Activated T-cell treated with anti-CD3 and anti-CD28 coated beads, Interleukin-2, amount 50 U/mL, for 24 hours (primary cell): ENCODE measurements around the gene SGF29.
"Not testable (repeated sequence)": the region's sequence is repeated elsewhere in the genome, so short reads cannot be mapped to it uniquely, and the experiment has no call there.

ENCODE experiments used
- DNase-seq: peaks from one replicate; pipeline ENCODE4 v3.0.0-alpha.2; 2020
- H3K27ac Mint-ChIP-seq: 2 replicates; pipeline ENCODE4 v1.8.0; 2020; ENCODE audit warnings: mild to moderate bottlenecking, mixed read lengths
- H3K27me3 Mint-ChIP-seq: 2 replicates; pipeline ENCODE4 v1.8.0; 2020; ENCODE audit warnings: mixed read lengths
- H3K36me3 Mint-ChIP-seq: 2 replicates; pipeline ENCODE4 v1.8.0; 2020; ENCODE audit warnings: low read depth, mixed read lengths
- H3K4me1 Mint-ChIP-seq: 2 replicates; pipeline ENCODE4 v1.8.0; 2020; ENCODE audit warnings: low read depth, mixed read lengths
- H3K4me3 Mint-ChIP-seq: 2 replicates; pipeline ENCODE4 v1.8.0; 2020; ENCODE audit warnings: mild to moderate bottlenecking, moderate library complexity, mixed read lengths
- H3K9me3 Mint-ChIP-seq: 2 replicates; pipeline ENCODE4 v1.8.0; 2020; ENCODE audit warnings: mixed read lengths

SGF29 gene

DNA sequence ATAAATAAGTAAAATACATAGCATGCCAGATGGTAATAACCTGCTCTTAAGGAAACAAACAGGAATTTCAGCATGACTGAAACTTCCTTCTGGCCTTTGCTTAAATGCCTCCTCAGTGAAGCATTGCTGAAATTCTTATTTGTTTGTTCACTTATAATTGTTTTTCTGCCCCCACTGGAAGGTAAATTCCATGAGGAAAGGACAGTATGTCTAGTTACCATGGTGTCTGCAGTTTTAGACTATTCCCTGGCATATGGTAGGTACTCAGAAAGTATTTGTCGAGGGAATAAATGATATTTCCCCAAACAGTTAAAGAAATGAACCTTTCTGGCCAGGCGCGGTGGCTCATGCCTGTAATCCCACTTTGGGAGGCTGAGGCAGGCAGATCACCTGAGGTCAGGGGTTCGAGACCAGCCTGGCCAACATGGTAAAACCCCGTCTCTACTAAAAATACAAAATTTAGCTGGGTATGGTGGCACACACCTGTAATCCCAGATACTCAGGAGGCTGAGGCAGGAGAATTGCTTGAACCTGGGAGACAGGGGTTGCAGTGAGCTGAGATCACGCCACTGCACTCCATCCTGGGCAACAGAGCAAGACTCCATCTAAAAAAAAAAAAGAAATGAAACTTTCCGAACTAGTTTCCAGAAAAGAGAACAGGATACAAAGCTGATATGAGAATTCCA lies 26.5 kb upstream of the SGF29 start:
- H3K4me3 Mint-ChIP-seq, H3K27ac Mint-ChIP-seq, H3K9me3 Mint-ChIP-seq, H3K4me1 Mint-ChIP-seq, H3K36me3 Mint-ChIP-seq, H3K27me3 Mint-ChIP-seq, DNase-seq: not testable (repeated sequence)

DNA sequence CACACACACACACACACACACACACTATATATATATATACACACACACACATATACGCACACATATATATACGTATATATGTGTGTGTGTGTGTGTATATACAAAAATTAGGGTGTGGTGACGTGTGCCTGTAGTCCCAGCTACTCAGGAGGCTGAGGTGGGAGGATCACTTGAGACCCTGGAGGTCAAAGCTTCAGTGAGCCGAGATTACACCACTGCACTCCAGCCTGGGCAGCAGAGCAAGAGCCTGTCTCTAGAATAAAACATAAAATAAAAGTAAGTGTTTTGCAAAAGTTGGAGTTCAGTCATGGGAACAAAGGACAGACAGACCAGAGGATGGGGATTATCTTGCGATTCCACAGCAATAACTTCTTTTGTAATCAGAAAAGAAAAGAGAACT lies 25.7 kb upstream of the SGF29 start:
- Mint-ChIP-seq H3K9me3 (no peaks in the 10 kb centered on the region), H3K36me3 (no peaks in the 10 kb centered on the region), H3K4me1 (peaks cover 8% of the 10 kb centered on the region), H3K27ac (no peak overlapping the region), H3K27me3 (no peaks in the 10 kb centered on the region), H3K4me3 (no peak overlapping the region)
- no peak for DNase-seq

DNA sequence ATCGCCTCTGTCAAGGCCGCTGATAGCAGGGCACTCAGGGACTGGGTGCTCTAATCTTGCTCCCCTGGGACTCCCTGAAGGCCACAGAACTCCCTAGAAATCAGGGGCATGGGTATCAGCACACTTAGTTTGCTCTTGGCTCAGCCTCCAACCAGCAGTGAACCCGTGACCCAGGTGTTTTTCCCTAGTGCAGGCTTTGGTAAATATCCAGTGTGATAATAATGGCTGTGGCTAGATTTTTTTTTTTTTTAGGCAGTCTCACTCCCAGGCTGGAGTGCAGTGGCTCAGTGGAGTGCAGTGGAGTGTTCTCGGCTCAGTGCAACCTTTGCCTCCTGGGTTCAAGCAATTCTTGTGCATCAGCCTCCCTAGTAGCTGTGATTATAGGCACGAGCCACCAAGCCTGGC lies 25.3 kb upstream of the SGF29 start:
- H3K9me3 Mint-ChIP-seq, result no peaks in the 10 kb centered on the region
- no peaks in the 10 kb centered on the region for H3K27me3 Mint-ChIP-seq
- H3K4me1 Mint-ChIP-seq, result peaks cover 9% of the 10 kb centered on the region
- H3K27ac Mint-ChIP-seq, result no peak overlapping the region
- no peak overlapping the region for H3K4me3 Mint-ChIP-seq
- DNase-seq, result no peak
- H3K36me3 Mint-ChIP-seq, result no peaks in the 10 kb centered on the region

DNA sequence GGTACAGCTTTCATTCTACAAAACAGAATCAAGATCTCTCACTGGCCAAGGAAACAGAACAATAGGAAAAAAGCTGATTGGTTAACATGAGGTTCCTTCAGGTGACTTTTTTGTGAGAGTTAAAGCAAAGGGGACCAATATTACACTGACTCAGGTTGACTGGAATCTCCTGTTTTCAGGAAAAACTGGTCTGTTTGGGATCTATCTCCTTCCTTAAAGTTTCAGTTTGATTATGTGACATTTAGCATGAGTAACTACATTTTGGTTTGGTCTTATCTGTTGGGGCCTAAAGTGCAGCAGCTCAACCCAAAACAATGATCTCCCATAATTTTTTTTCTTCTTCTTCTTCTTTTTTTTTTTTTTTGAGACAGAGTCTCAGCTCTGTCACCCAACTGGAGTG lies 24.6 kb upstream of the SGF29 start:
- Mint-ChIP-seq H3K27ac (no peak overlapping the region), H3K36me3 (no peaks in the 10 kb centered on the region)
- no peak for DNase-seq

DNA sequence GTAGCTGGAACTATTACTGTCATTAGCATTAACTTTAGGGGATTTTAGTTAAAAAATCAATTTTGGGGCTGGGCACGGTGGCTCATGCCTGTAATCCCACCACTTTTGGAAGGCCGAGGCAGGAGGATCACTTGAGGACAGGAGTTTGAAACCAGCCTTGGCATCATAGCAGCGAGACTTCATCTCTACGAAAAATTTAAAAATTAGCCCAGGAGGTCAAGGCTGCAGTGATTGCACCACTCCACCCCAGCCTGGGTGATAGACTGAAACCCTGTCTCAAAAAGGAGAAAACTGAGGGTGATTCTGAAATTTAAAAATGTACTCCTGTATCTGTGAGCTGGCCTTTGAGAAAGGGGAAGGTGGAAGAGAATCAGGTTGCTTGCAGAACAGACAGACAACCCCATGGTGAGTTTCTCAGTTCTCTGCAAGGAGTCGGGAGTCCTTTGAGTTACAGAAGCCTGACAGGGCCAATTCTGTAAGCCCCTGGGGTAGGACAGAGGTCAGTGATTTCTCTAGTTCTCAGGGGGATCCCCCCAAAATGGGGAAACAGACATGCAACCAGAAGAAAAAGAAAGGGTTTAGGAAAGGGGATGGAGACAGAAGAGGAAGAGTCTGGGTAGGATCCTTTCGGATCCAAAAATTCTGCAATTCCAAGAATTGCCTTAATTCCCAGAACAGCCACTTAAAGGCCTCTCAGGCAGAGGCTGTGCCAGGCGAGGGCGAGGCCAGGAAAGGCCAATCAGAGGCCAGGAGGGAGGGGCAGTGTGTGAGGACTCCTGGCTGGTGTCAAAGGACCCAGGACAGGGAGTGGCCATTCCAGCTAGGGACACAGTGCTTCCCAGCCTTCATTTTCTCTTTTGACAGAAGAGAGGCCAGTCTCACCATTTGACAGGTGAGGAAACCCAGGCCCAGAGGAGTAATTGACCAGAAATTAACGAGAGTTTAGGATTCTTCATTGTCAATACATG lies 21.7 kb upstream of the SGF29 start:
- DNase-seq, result no peak
- no peaks in the 10 kb centered on the region for H3K27me3 Mint-ChIP-seq
- no peaks in the 10 kb centered on the region for H3K36me3 Mint-ChIP-seq
- no peak overlapping the region for H3K27ac Mint-ChIP-seq
- no peak overlapping the region for H3K4me3 Mint-ChIP-seq
- no peaks in the 10 kb centered on the region for H3K9me3 Mint-ChIP-seq
- H3K4me1 Mint-ChIP-seq, result peaks cover 26% of the 10 kb centered on the region

More for the DNA sequence above, 24.6 kb upstream of the SGF29 start:
- Mint-ChIP-seq H3K9me3 (no peaks in the 10 kb centered on the region), H3K4me1 (peaks cover 12% of the 10 kb centered on the region), H3K4me3 (no peak overlapping the region), H3K27me3 (no peaks in the 10 kb centered on the region)

DNA sequence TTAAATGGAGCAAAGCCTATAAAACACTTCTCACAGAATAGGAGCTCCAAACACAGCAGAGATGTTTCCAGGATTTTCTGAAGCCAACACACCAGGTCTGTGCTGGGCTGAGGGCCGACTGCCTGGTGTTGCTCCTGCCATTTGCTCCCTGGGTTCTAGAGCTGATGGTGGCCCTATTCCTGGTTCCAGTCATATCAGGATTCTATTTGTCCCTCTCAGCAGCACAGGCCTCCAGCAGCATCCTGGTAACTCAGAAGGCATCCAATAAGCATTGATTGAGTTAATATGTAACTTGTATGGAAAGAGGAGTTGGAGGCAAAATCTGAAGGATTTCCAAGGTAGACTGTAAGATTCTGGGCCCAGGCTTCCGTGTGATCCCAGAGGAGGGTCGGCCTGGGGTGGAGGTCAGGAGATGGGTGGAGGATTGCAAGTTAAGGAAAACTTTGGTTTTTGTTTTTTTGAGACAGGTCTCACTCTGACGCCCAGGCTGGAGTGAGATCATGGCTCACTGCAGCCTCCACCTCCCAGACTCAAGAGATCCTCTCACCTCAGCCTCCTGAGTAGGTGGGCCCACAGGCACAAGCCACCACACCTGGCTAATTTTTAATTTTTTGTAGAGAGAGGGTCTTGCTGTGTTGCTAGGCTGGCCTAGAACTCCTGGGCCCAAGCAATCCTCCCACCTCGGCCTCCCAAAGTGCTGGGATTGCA lies 20.6 kb upstream of the SGF29 start:
- DNase-seq, result no peak
- H3K27me3 Mint-ChIP-seq, result no peaks in the 10 kb centered on the region
- H3K36me3 Mint-ChIP-seq, result no peaks in the 10 kb centered on the region
- no peaks in the 10 kb centered on the region for H3K9me3 Mint-ChIP-seq
- peaks cover 26% of the 10 kb centered on the region for H3K4me1 Mint-ChIP-seq
- no peak overlapping the region for H3K27ac Mint-ChIP-seq
- no peak overlapping the region for H3K4me3 Mint-ChIP-seq

DNA sequence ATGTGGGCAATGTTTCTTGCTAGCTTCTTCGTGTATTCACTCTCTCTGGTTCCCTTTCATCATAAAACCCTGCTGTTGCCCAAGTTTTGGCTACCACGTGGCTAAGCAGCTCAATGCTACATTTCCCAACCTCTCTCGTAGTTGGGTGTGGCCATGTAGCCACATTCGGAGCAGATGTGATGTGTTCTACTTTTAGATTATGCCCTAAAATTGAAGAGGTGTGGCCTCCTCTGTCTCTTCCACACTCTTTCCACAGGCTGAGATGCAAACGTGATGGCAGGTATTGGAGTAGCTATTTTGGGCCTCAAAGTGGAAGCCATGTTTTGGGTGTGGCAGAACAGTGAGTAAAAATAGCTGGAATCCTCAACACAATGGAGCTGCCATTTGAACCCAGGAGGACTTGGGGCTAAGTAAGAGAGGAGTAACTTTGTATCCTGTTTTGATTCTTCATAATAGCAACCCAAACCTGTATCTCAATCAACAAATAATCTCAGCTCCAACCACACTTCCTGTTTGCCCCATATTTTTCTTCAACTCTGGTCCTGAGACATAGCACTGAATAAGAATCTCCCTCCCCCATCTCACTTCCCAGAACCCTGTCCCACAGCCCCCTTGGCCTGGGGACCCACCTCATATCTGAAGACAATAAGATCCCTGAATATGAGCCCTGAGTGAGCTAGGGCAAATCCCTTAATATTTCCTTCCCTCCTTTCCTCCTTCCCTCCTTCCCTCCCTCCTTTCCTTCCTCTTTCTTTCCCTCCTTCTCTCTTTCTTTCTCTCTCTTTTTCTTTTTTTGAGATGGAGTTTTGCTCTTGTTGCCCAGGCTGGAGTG lies 19.0 kb upstream of the SGF29 start:
- Mint-ChIP-seq H3K27me3 (no peaks in the 10 kb centered on the region), H3K36me3 (no peaks in the 10 kb centered on the region), H3K4me3 (no peak overlapping the region), H3K27ac (peak overlapping the region; percentile 64), H3K4me1 (peaks cover 26% of the 10 kb centered on the region), H3K9me3 (no peaks in the 10 kb centered on the region)
- no peak for DNase-seq

DNA sequence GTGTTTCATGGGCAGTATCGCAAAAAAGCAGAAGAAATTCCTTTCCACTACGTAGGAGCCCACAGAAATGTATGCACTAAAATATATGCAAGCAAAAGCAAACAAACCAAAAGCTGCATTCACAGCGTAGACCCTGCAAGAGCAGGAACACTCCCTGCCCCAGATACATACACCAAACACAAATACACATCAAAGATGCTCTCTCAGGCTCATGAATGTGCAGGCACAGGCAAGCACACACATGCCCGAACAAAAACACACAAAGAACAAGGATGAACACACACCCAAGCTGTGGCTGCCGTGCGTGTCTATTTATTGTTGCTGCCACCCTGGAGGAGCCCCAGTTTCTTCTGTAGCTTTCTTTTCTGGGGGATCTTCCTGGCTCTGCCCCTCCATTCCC lies 16.6 kb upstream of the SGF29 start:
- H3K9me3 Mint-ChIP-seq, result no peaks in the 10 kb centered on the region
- DNase-seq, result no peak
- H3K27me3 Mint-ChIP-seq, result no peaks in the 10 kb centered on the region
- no peaks in the 10 kb centered on the region for H3K36me3 Mint-ChIP-seq
- H3K4me1 Mint-ChIP-seq, result peaks cover 26% of the 10 kb centered on the region
- H3K27ac Mint-ChIP-seq, result no peak overlapping the region
- H3K4me3 Mint-ChIP-seq, result no peak overlapping the region

DNA sequence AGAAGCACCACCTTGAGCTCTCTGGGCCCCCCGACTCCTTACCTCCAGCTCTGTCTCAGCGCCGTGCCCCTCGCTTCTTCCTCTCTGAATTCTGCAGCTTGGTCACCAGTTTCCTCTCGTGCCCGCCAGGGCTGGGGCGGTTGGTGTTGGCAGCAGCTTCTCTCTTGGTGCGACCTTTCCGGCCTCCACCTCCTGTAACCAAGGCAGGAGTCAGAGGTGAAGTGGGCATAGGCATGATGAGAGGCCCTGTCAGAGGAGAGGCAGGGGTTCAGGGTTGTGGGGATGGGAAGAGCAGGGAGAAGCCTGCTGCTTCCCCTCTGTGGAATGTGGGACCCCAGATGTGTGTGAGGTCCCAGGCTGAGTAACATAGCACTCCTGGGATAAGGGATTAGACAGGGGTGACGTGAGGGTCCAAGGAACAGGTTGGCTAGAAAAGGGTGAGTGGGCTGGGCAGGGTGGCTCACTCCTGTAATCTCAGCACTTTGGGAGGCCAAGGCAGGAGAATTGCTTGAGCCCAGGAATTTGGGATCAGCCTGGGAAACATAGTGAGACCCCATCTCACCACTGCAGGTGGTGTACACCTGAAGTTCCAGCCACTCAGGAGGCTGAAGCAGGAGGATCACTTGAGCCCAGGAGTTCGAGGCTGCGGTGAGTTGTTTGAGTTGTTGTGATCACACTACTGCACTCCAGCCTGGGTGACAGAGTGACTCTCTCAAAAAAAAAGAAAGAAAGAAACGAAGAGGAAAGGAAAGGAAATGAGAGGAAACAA lies 15.6 kb upstream of the SGF29 start:
- Mint-ChIP-seq H3K9me3 (no peaks in the 10 kb centered on the region), H3K27ac (no peak overlapping the region), H3K4me1 (peaks cover 31% of the 10 kb centered on the region), H3K4me3 (no peak overlapping the region), H3K36me3 (no peaks in the 10 kb centered on the region), H3K27me3 (no peaks in the 10 kb centered on the region)
- DNase-seq, result no peak

DNA sequence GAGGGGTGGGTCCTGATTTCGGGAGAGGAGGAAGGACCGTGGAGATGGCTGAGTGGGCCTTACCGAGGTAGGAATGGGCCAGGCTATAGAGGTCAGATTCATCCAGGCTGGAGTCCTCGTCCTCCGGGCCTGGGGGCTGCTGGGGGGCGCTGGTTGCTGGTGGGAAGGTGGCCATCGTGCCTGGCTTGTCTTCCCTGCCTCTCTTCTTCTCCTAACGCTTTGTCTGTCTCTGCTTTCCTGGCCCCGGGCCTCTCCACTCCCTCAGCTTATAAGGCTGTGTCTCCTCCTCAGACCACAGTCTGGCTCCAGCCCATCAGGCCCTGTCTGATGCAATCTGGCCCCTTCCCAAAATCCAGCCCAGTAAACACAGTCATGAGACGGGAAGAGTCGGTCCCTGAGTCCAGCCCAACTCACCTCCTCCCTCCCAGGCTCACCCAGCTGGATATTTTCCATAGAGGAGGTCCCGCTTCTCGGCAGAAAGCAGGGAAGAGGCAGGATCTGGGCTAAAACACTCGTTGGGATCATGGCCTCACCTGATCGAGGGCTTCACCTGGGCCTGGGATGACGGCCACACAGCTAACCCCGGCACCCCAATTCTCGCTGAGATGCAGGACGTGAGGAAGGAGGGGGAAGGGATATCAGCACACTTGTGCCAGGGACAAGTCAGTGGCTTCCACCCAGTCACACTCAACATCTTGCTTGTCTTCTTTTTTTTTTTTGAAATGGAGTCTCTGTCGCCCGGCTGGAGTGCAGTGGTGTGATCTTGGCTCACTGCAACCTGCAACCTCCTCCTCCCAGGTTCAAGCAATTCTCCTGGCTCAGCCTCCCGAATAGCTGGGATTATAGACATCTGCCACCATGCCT lies 14.8 kb upstream of the SGF29 start, which contains the start of gene NUPR1:
TSS of gene NUPR1 (minus strand) at position 242 of the 864 bp plus-strand sequence. CDS start at position 175, 67 bp downstream.
- Mint-ChIP-seq H3K4me3 (no peak within 1 kb of the TSS), H3K9me3 (no peaks in the 10 kb centered on the region), H3K36me3 (no peaks in the 10 kb centered on the region), H3K27ac (no peak within 1 kb of the TSS), H3K4me1 (peaks cover 28% of the 10 kb centered on the region), H3K27me3 (no peaks in the 10 kb centered on the region)
- no peak for DNase-seq

DNA sequence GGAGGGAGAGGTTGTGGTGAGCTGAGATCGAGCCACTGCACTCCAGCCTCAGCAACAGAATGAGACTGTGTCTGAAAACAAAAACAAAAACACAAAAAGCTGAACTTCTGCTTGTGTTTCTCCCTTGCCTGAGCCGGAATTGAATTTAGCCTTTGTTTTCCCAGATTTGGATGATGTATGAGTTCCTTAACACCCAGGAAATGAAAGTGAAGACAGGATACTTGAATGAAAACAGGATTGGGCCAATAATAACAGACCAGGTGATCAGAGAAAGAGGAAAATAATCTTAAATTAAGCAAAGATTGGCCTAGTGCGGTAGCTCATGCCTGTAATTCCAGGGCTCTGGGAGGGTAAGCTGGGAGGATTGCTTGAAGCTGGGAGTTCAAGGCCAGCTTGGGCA lies 13.4 kb upstream of the SGF29 start:
- Mint-ChIP-seq H3K27ac (no peak overlapping the region), H3K27me3 (no peaks in the 10 kb centered on the region), H3K4me1 (peaks cover 15% of the 10 kb centered on the region), H3K4me3 (no peak overlapping the region), H3K9me3 (no peaks in the 10 kb centered on the region), H3K36me3 (no peaks in the 10 kb centered on the region)
- DNase-seq, result no peak

DNA sequence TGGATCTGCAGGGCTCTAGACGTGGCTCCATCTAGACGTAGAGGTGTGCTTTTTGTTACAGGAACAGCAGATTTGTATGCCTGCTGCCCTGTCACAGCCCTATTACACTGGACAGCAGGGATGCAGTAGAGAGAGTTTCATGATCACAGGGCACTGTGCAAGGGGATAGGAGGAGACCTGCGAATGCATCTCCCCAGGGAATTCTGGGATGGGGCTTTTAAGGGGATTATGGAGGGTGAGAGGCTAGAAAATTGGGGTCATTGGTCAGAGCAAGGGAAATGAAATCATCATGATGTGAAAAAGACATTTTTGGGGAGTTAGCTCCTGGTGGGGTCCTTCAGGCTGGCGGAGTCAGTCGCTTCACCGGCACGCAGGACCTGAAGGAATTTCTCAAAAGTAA lies 11.1 kb upstream of the SGF29 start:
- H3K27me3 Mint-ChIP-seq, result no peaks in the 10 kb centered on the region
- no peaks in the 10 kb centered on the region for H3K9me3 Mint-ChIP-seq
- no peak overlapping the region for H3K27ac Mint-ChIP-seq
- DNase-seq, result no peak
- H3K4me1 Mint-ChIP-seq, result peaks cover 8% of the 10 kb centered on the region
- H3K36me3 Mint-ChIP-seq, result no peaks in the 10 kb centered on the region
- H3K4me3 Mint-ChIP-seq, result no peak overlapping the region

DNA sequence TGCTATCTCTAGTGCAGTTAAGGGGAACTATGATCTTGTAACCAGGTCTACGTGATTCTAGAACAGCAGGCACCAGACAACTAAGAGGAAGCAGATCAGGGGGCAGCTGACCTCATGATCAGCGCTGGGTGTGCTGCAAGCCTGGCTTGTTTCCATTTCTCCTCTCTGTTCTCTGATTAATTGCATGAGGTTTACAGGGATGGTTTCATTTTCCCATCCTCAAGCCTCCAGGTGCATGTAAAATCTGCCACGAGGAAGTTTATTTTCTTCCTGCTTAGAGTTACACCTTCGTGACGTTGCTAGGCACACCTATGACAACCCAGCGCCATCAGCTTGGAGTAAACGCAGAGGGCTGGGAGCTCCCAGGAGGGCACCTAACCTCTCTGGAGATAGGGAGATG lies 10.6 kb upstream of the SGF29 start:
- DNase-seq, result no peak
- H3K4me3 Mint-ChIP-seq, result no peak overlapping the region
- H3K27ac Mint-ChIP-seq, result no peak overlapping the region
- no peaks in the 10 kb centered on the region for H3K36me3 Mint-ChIP-seq
- no peaks in the 10 kb centered on the region for H3K9me3 Mint-ChIP-seq
- no peaks in the 10 kb centered on the region for H3K27me3 Mint-ChIP-seq
- peaks cover 8% of the 10 kb centered on the region for H3K4me1 Mint-ChIP-seq
